Measurements from ENCODE around the gene OVCH2. TPM values are rescaled to one million over a fixed set of nuclear protein-coding genes. Genes with fewer than 3 reads are reported as not detected.

OVCH2 gene
- total and polyA plus RNA-seq, 2 donors (not counting 1 experiment from before 2014, with no cell fraction given): not detected

- H3K27ac ChIP-seq (ENCODE audit: insufficient read depth, low read length): no peak overlapping the region
- no peak overlapping the region for H3K9ac ChIP-seq (ENCODE audit: insufficient read depth, low read length)
- H3K79me2 ChIP-seq (ENCODE audit: control insufficient read depth, insufficient read depth, low read length): no peaks in the 10 kb centered on the region
- H3K4me1 ChIP-seq (ENCODE audit: control insufficient read depth, extremely low read depth, insufficient read depth, low read length): no peaks in the 10 kb centered on the region
- no peak overlapping the region for H2AFZ ChIP-seq (ENCODE audit: low read length)
- no peak overlapping the region for H3K4me2 ChIP-seq (ENCODE audit: extremely low read depth, insufficient read depth, low read length)
- TF ChIP-seq CTCF (conservative IDR thresholded peaks at IDR 0.05 in 1 of 2, IDR thresholded peaks at IDR 0.05 in 1 of 2; ENCODE audit: low read depth in 1 of 2, low read length in 2 of 2) (peak; percentile 59 to 64), EZH2 (IDR thresholded peaks at IDR 0.05; ENCODE audit: low read length, missing control alignments) (no peak)
- no peaks in the 10 kb centered on the region for H3K27me3 ChIP-seq (ENCODE audit: control insufficient read depth, insufficient read depth, low read length)
- no peaks in the 10 kb centered on the region for H3K36me3 ChIP-seq (ENCODE audit: control insufficient read depth, insufficient read depth, low read length)
- H4K20me1 ChIP-seq (ENCODE audit: control insufficient read depth, extremely low read depth, insufficient read depth, low read length): no peaks in the 10 kb centered on the region
- H3K9me3 ChIP-seq (ENCODE audit: control insufficient read depth, insufficient read depth, low read depth, low read length): no peaks in the 10 kb centered on the region
- peak; percentile 10 to 72 for DNase-seq (ENCODE audit: low read depth in 2 of 2)
- no peak overlapping the region for H3K4me3 ChIP-seq (replicated peaks in 1 of 4; ENCODE audit: control extremely low read depth in 1 of 4, insufficient read depth in 1 of 4, low read depth in 3 of 4, low read length in 4 of 4)
These were observed 48.8 kb downstream of the OVCH2 start for GRCh38 chr11:7657306-7658025.

- Histone ChIP-seq H4K20me1 (ENCODE audit: control insufficient read depth, extremely low read depth, insufficient read depth, low read length) (no peaks in the 10 kb centered on the region), H3K4me2 (ENCODE audit: extremely low read depth, insufficient read depth, low read length) (no peak overlapping the region), H3K9me3 (ENCODE audit: control insufficient read depth, insufficient read depth, low read depth, low read length) (no peaks in the 10 kb centered on the region), H3K27me3 (ENCODE audit: control insufficient read depth, insufficient read depth, low read length) (no peaks in the 10 kb centered on the region), H2AFZ (ENCODE audit: low read length) (no peak overlapping the region), H3K79me2 (ENCODE audit: control insufficient read depth, insufficient read depth, low read length) (no peaks in the 10 kb centered on the region), H3K27ac (ENCODE audit: insufficient read depth, low read length) (no peak overlapping the region), H3K4me3 (replicated peaks in 1 of 4; ENCODE audit: control extremely low read depth in 1 of 4, insufficient read depth in 1 of 4, low read depth in 3 of 4, low read length in 4 of 4) (no peak overlapping the region), H3K4me1 (ENCODE audit: control insufficient read depth, extremely low read depth, insufficient read depth, low read length) (no peaks in the 10 kb centered on the region), H3K36me3 (ENCODE audit: control insufficient read depth, insufficient read depth, low read length) (no peaks in the 10 kb centered on the region), H3K9ac (ENCODE audit: insufficient read depth, low read length) (no peak overlapping the region)
- TF ChIP-seq CTCF (conservative IDR thresholded peaks at IDR 0.05 in 1 of 2, IDR thresholded peaks at IDR 0.05 in 1 of 2; ENCODE audit: low read depth in 1 of 2, low read length in 2 of 2) (no peak), EZH2 (IDR thresholded peaks at IDR 0.05; ENCODE audit: low read length, missing control alignments) (no peak)
- DNase-seq (ENCODE audit: low read depth in 2 of 2): no peak
These were observed 49.6 kb downstream of the OVCH2 start for GRCh38 chr11:7656704-7657103.

GRCh38 chr11:7655253-7656217 lies 50.7 kb downstream of the OVCH2 start:
- DNase-seq (ENCODE audit: low read depth in 2 of 2): no peak
- H3K4me1 ChIP-seq (ENCODE audit: control insufficient read depth, extremely low read depth, insufficient read depth, low read length): no peaks in the 10 kb centered on the region
- H3K9ac ChIP-seq (ENCODE audit: insufficient read depth, low read length): no peak overlapping the region
- no peaks in the 10 kb centered on the region for H3K9me3 ChIP-seq (ENCODE audit: control insufficient read depth, insufficient read depth, low read depth, low read length)
- no peak overlapping the region for H2AFZ ChIP-seq (ENCODE audit: low read length)
- no peaks in the 10 kb centered on the region for H3K79me2 ChIP-seq (ENCODE audit: control insufficient read depth, insufficient read depth, low read length)
- TF ChIP-seq CTCF (conservative IDR thresholded peaks at IDR 0.05 in 1 of 2, IDR thresholded peaks at IDR 0.05 in 1 of 2; ENCODE audit: low read depth in 1 of 2, low read length in 2 of 2): no peak
- TF ChIP-seq EZH2 (IDR thresholded peaks at IDR 0.05; ENCODE audit: low read length, missing control alignments): no peak
- no peaks in the 10 kb centered on the region for H3K36me3 ChIP-seq (ENCODE audit: control insufficient read depth, insufficient read depth, low read length)
- H3K4me2 ChIP-seq (ENCODE audit: extremely low read depth, insufficient read depth, low read length): no peak overlapping the region
- H3K27ac ChIP-seq (ENCODE audit: insufficient read depth, low read length): no peak overlapping the region
- H3K27me3 ChIP-seq (ENCODE audit: control insufficient read depth, insufficient read depth, low read length): no peaks in the 10 kb centered on the region
- no peaks in the 10 kb centered on the region for H4K20me1 ChIP-seq (ENCODE audit: control insufficient read depth, extremely low read depth, insufficient read depth, low read length)
- no peak overlapping the region for H3K4me3 ChIP-seq (replicated peaks in 1 of 4; ENCODE audit: control extremely low read depth in 1 of 4, insufficient read depth in 1 of 4, low read depth in 3 of 4, low read length in 4 of 4)

Measured in fibroblast of lung (primary cell).